ENCODE data around the gene SORCS2. TPM values are rescaled to one million over a fixed set of nuclear protein-coding genes. Genes with fewer than 3 reads are reported as not detected.

The SORCS2 gene
- total RNA-seq, 1 donor from 2014 or later = 13.4 TPM

- H3K4me3 Mint-ChIP-seq = no peak overlapping the region
- DNase-seq (ENCODE audit: extremely low spot score, unreplicated experiment) = no peak
- H3K9me3 Mint-ChIP-seq = no peaks in the 10 kb centered on the region
- no peaks in the 10 kb centered on the region for H3K27me3 Mint-ChIP-seq
- no peaks in the 10 kb centered on the region for H3K36me3 Mint-ChIP-seq
- H3K4me1 Mint-ChIP-seq (ENCODE audit: unreplicated experiment) = no peaks in the 10 kb centered on the region
- no peak overlapping the region for H3K27ac Mint-ChIP-seq
- TF ChIP-seq CTCF (conservative IDR thresholded peaks at IDR 0.05) = no peak
Observed at GRCh38 chr4:7692451-7693236, 500.3 kb downstream of the SORCS2 start.

GRCh38 chr4:7693237-7693608, 500.9 kb downstream of the SORCS2 start:
- no peak for TF ChIP-seq CTCF (conservative IDR thresholded peaks at IDR 0.05)
- Mint-ChIP-seq H3K27ac (no peak overlapping the region), H3K4me3 (no peak overlapping the region), H3K36me3 (no peaks in the 10 kb centered on the region), H3K27me3 (no peaks in the 10 kb centered on the region), H3K9me3 (no peaks in the 10 kb centered on the region), H3K4me1 (ENCODE audit: unreplicated experiment) (no peaks in the 10 kb centered on the region)
- no peak for DNase-seq (ENCODE audit: extremely low spot score, unreplicated experiment)

- no peak for TF ChIP-seq CTCF (conservative IDR thresholded peaks at IDR 0.05)
- Mint-ChIP-seq H3K4me1 (ENCODE audit: unreplicated experiment) (peaks cover 4% of the 10 kb centered on the region), H3K27me3 (peaks cover 4% of the 10 kb centered on the region), H3K27ac (no peak overlapping the region), H3K4me3 (no peak overlapping the region), H3K36me3 (no peaks in the 10 kb centered on the region), H3K9me3 (no peaks in the 10 kb centered on the region)
- no peak for DNase-seq (ENCODE audit: extremely low spot score, unreplicated experiment)
Observed at GRCh38 chr4:7693711-7694110, 501.4 kb downstream of the SORCS2 start.

- H3K4me3 Mint-ChIP-seq = no peak overlapping the region
- no peak overlapping the region for H3K27ac Mint-ChIP-seq
- no peak for DNase-seq (ENCODE audit: extremely low spot score, unreplicated experiment)
- no peaks in the 10 kb centered on the region for H3K9me3 Mint-ChIP-seq
- TF ChIP-seq CTCF (conservative IDR thresholded peaks at IDR 0.05) = no peak
- H3K27me3 Mint-ChIP-seq = peaks cover 5% of the 10 kb centered on the region
- no peaks in the 10 kb centered on the region for H3K36me3 Mint-ChIP-seq
- peaks cover 8% of the 10 kb centered on the region for H3K4me1 Mint-ChIP-seq (ENCODE audit: unreplicated experiment)
Observed at GRCh38 chr4:7694324-7694723, 502.0 kb downstream of the SORCS2 start.

- peaks cover 5% of the 10 kb centered on the region for H3K27me3 Mint-ChIP-seq
- TF ChIP-seq CTCF (conservative IDR thresholded peaks at IDR 0.05) = no peak
- no peak overlapping the region for H3K27ac Mint-ChIP-seq
Observed at GRCh38 chr4:7697343-7697742, 505.0 kb downstream of the SORCS2 start.

More at GRCh38 chr4:7697343-7697742, 505.0 kb downstream of the SORCS2 start:
- Mint-ChIP-seq H3K4me3 (no peak overlapping the region), H3K9me3 (no peaks in the 10 kb centered on the region), H3K4me1 (ENCODE audit: unreplicated experiment) (peaks cover 12% of the 10 kb centered on the region), H3K36me3 (no peaks in the 10 kb centered on the region)
- DNase-seq (ENCODE audit: extremely low spot score, unreplicated experiment) = no peak
